Suprapubic skin (tissue), 4 donors: ENCODE measurements around the gene SOX6.
"Not testable (repeated sequence)": the region's sequence is repeated elsewhere in the genome, so short reads cannot be mapped to it uniquely, and the experiment has no call there.

Experiments
- CTCF ChIP-seq, 2 donors: fragments of 200-600 bp in 1 of 2; fragments of 450-650 bp in 1 of 2; sonication (generic) in 1 of 2; IDR thresholded peaks; one replicate each; pipeline ENCODE4 v1.5.1; 2016 to 2019; ENCODE audit warnings: antibody characterized with exemption in 2 of 2, mild to moderate bottlenecking in 1 of 2, moderate library complexity in 1 of 2
- EP300 ChIP-seq: sonication (generic); formaldehyde crosslinking; IDR thresholded peaks from one replicate; pipeline ENCODE4 v1.6.1; 2017; ENCODE audit warnings: antibody characterized with exemption
- POLR2AphosphoS5 ChIP-seq, 3 donors: sonication (generic); formaldehyde crosslinking; IDR thresholded peaks; one replicate each; pipeline ENCODE4 v1.6.1; 2017; ENCODE audit warnings: antibody characterized with exemption in 3 of 3

- not testable (repeated sequence) for TF ChIP-seq CTCF (IDR thresholded peaks at IDR 0.05); POLR2AphosphoS5 (IDR thresholded peaks at IDR 0.05); EP300
Measured at GRCh38 chr11:16029151-16029550, 327.2 kb downstream of the SOX6 start.
